NCI-H1436 (cell line): ENCODE measurements around the gene ZFAND3.

Source experiments
- DNase-seq: peaks from one replicate; lab custom pipeline; 2025; lab: John Stamatoyannopoulos, UW

ZFAND3 gene

DNA sequence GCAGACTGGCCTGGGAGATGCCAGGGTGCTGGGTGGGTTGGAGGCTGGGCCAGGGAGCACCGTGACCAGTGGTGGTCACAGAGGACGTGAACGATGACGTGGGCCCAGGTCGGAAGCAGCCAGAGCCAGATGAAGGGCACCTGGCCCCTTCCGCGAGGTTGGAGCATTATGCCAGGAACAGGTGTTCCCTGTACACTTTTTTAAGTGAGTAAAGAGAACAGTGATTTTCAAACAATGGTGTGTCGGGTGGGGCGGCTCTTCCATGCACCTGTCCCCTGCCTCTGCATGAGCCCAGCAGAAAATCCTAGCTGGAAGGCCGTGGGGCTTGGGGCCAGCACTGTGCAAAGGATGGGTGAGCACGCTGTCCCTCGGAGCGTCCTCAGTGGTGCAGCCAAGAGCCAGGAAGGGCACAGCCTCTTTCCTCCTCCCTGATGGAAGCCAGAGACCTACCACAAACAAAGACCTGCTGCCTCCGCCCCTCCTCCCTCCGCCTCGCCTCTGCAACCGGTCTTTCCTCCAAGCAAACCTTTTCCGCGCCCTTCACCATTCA is 350.5 kb downstream of the ZFAND3 start:
- DNase-seq = peak; percentile 80

DNA sequence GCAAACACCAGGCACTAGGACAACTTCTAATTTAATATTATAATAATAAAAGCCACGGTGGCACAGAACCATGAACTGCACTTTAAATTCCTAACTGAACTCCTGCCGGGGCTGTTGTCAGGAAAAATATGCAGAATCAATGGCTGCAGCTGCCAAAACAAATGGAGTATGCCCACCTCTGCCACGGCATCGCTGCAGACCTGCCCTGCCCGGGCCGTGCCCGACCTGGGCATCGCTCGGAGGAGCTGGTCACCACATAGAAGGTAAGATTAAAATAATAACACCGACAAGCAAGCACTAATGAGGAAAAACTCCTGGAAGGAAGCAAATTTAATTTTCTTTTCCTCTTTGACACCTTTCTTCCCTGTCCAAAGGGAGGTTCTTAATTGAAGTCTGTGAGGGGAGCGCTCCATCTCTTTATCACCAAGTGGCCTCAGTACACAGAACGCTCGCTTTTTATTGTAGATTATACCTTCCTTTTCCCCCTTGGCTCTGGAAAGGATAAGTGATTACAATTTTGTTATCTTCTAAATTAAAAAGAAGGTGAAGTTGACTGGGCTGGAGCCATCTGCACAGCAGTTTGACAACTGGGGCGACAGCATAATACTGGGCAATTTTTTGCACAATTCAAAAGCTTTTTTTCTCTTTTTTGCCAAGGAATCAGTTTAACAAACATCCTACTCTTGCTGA is 351.3 kb downstream of the ZFAND3 start:
- no peak for DNase-seq

DNA sequence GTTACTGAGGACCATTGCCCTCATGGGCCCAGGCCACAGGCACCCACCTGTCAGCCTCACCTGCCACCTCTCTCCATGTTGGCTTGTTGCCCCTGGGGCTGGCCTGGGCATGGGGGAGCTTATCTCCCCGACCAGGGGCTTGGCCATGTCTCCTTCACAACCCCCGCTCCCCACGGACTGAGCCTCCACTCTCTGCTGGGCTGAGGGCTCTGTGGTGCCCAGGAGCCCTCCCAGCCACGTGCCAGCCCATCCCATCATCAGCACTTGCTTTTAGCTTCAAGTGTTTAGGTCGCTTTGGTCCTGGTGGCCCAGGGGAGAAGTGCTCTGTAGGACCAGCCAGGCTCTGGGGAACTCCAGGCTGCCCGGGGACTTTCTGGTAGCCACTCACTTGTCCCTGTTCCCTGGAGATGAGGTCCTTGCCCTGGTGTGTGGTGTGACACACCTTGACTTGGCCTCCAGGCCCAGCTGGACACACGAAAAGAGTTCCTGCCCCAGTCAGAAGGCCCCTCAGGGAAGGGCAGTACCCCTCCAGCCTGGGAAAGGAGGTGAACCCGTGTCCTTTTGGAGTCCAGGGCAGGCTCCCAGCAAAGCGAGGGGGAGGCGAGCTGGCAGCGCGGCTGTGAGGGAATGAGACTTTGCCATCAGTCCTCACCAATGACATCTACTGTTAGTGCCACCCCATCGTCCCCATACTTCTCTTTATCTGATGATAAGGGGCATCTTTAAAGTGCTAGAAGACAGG is 352.6 kb downstream of the ZFAND3 start:
- no peak for DNase-seq

DNA sequence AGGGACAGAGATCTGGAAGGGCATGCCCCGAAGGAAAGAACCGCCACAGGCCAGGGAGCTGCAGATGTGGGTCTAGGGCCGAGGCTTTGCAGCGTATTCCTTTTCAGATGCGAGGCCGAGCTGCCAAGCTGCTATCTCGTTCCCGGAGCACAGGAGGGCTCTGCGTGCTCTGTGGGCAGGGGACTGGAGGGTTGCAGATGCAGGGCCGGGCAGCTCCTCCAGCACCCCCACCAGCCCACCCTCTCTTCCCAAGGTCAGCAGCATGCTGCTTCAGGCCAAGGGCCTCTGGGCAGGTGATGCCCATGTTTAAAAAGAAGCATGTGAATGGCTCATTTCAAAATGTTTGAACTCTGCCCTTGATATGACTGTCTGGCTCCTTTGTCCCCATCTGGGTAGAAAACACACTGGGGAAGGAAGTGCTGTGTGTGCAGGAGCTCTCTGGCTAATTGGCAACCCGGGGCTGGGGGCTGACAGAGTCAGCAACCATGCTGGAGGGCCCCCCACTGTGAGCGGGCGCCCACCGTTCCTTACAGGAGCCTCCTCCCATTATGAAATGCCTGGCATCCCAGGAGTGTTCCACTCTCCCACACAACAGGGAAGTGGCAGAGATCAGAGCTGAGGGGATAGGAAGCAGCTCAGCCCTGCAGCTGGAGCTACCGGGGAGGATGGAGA is 353.3 kb downstream of the ZFAND3 start:
- no peak for DNase-seq

DNA sequence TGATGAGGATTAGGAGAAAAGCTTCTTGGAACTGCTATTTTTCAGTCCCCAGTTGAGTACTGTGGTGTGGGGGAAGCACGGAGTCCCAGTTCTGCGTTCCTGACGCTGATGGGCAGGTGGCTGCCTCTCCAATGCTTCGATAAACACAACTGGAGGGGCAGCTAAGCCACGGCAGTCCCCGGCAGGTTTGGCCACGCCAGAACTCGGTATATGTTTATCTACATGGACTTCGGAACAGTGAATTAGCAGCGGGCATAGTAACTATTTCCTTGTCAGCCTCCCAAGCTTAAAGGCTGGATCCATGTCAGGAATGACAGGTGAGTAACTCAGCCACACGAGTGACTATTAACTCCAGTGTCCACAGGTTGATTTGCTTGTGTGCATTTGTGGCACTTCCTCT is 354.4 kb downstream of the ZFAND3 start:
- DNase-seq = no peak

DNA sequence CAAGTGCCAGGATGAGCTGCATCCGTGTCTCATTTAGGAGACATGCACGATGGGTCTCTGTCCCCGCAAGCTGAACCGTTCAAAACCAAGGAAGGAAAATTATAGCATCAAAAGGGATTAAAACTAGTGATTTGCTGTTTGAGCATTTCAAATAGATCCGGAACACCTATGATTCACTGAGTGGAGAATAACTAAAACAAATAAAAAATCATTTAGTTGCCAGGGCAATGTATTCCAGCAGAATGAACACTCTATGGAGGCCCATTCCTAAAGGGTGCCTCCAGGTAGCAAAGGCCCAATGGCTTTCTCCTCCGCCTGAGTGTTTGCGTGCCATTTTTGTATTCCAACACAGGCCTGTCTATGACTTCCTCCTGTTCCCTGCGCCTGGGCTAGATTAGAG is 354.8 kb downstream of the ZFAND3 start:
- DNase-seq = no peak

DNA sequence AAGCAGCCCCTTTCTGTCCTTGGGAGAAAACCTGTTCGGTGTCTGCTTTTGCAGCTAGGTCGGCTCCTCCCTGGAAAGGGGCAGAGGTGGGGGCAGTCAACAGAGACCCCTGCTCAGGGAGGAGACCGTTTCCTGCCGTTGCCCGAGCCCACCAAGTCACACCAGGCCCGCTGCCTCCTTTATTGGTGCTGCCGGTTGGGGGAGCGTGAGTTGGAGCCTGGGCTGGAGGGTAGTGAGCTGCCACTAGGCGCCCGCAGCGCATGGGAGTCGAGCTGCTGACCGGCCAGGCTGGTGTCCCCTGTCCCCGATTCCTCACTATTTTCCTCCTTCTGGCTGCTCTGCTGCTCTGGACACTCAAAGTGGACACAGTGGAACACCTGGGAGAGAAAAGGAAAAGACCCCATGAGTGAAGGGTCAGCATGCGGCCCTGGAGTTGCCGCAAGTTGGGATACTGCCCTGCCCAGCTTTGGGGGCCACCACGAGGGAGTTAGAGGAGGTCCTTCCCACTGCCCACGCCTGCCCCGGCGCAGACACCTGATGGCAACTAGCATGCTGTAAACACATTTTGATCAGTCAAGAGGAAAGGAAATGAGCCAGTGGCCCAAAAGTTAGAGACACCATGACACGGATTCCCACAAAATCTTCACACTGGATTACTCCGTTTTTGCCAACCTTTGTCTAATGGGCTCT is 355.4 kb downstream of the ZFAND3 start:
- no peak for DNase-seq

DNA sequence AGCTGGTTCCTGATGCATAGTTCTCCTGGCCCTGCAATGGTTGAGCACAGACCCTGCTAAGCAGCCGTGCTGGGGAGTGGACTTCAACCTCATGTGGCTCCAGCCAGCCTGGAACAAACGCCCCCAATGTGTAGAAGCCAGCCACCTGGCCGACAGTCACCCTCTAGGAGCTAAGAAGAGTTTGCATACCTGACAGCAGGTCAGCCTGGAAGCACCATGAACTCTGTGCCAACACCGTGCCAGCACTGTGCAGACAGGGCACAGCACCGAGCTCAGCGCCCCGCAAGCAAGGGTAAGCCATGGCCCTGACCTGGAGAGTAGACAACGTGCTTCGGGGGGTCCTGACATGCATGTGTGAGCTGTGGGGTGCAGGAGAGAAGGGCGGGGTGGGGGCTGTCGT is 356.3 kb downstream of the ZFAND3 start:
- DNase-seq = no peak

DNA sequence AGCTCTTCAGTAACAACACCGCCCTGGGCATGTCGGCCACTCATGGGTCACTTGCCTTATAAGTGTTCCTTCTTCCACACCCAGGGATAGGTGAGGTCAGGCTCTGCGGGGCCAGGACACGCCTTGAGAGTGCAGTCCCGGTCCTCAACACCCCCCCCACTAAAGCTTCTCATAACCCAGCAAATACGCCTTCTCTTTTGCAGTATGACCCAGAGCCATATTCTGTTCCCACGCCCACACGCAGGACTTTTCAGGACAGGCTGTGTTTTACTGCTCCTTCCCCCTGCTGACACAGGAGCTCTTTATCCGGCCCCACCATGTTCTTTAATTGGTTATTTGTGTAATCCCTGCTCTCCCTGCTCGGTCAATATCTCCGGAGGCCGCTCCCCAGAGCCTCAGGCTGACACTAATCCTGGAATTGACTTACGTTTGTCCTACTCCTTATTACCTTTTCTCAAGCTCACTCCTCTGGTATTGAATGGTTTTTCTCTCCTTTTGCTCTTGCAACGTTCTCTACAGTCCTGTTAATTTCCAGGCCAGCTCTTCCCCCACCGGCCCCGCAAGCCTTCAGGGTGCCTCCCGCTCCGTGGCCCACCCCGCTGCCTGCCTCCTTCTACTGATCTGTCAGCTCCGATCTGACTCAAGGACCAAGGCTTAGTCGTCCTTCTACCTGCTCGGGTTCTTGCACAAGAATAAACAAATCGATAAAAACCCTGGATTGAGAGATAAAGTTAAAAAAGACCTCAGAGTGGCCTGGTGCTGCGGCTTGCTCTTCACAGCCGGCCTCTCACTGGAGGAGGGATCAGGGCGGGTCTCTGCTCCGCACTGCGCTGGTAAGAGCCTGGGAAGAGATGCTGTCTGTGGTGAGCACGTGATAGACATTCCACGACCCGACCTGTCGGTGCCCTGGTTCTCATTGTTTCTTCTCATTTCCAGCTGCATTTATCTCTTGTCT is 357.5 kb downstream of the ZFAND3 start:
- DNase-seq = no peak

DNA sequence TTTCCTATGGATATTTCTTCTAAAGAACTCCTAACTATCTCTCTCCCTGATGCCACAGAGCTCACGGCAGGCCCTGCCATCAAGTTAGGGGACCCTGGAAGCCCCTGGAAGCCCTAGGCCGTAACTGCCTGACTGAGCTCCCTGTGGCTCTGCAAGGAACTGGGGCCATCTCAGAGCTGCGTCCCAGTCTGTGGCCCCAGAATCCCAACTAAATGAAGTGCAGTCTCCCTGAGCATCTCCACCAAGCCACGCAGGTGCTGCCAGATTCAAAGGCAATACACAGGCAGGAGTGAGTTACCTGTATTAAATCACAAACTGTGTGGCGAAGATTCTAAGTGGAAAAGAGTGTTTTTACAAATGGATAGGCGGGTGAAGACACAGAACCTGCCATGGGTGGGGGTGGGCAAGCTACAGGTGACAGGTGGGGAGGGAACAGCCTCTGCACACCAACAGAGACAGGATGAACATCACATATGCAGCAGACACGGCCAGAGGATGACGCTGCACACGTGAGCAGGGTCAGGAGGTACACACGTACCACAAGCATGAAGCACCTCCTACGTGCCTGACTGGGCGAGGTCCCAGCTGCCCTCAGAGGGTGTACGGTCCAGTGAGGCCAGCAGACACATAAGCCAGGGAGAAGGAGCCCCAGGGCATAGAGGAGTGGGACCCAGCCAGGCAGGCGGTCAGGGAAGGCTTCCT is 358.5 kb downstream of the ZFAND3 start:
- no peak for DNase-seq

DNA sequence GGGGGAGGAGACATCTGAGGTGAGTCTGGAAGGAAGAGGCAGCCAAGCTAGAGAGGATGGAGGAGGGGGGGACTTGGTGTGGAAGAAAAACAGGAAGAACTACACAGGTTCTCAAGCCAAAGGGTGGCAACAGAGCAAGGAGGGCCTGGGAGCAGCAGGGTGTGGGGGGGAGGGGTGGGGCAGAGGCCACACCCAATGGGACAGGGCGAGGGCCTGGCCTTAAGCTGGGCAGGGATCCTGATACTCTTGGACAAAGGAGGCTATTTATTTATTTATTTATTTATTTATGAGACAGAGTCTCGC is 359.0 kb downstream of the ZFAND3 start:
- no peak for DNase-seq

DNA sequence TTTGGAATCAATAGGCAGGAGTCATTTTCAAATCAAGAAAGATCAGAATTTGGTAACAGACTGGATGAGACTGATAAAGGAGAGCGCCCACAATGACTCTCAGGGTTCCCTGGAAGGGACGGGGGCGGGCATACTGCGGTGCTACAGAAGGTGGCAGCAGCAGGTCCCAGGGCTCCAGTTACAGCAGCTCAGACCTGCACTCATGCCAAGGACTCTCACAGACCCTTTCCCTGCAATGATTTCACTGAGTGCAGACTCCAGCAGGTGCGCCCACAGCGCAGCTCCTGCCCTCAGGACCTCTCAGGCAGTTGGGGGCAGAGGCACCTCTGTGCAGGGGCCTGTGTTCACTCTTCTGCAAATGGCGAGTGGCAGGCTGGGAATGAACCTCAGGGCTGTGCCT is 359.8 kb downstream of the ZFAND3 start:
- peak; percentile 67 for DNase-seq

DNA sequence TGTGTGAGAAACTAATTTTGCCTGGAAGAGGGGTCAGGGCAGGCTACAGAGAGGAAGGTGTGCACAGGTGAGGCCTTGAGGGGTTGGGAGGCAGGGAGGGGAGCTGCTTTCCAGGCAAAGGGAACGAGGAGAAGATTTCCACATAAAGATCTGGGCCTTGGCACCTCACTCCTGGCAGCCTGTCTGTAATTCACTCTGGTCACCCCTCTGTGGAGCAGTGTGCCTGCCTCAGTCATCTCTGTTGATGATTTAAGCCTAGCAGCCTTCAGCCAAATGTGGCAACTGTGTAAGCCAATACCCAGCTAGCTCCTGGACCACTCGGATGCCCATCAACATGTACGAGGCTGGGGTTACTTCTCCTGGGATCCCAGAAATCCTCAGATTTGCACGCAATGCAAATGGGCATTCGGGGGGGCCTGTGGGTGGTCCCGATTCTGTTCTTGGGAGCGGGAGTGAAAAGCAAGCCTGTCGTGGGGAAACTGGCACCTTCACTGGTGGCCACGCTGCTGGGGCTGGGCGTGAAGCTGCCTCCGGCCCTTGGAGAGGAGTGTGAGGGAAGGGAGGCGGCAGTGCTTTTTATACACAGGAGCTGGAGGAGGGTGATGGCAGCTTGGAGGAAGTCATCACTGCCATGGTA is 360.4 kb downstream of the ZFAND3 start:
- no peak for DNase-seq

DNA sequence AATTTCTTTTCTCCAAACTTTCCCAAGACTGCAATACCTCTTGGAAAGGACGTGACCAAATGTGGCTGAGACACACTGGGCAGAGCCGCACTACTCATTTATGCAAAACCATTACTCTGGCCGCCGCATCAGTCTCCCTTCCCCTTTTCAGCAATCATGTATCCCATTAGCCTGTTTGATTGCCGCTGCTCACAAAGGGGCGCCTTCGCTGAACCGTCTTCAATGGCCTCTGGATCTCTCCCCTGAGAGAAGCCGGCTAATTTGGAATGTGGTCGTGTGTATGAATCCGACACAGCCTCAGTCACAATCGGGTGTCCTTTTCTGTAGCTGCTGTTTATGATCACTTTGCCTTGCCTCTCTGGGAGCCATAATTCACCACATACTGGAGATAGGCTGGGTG is 361.1 kb downstream of the ZFAND3 start:
- DNase-seq = no peak

DNA sequence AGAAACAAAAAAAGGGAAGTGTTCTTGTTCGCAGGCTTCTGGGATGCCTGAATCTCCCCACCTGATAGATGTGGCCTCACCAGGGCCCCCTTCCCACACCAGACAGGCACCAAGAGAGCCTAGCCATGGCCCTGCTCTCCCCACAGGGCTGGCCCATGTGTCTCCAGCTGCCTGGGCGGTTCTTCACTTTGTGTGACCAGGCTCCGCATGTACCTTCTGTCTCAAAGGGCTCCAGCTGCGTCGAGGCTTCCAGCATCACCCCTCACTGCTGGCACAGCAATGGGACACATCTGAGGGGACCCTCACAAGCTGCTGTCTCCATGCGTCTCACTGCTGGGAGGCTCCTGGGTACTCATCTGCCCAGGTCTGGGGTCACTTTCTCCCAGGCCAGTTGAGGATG is 362.9 kb downstream of the ZFAND3 start:
- DNase-seq = no peak

DNA sequence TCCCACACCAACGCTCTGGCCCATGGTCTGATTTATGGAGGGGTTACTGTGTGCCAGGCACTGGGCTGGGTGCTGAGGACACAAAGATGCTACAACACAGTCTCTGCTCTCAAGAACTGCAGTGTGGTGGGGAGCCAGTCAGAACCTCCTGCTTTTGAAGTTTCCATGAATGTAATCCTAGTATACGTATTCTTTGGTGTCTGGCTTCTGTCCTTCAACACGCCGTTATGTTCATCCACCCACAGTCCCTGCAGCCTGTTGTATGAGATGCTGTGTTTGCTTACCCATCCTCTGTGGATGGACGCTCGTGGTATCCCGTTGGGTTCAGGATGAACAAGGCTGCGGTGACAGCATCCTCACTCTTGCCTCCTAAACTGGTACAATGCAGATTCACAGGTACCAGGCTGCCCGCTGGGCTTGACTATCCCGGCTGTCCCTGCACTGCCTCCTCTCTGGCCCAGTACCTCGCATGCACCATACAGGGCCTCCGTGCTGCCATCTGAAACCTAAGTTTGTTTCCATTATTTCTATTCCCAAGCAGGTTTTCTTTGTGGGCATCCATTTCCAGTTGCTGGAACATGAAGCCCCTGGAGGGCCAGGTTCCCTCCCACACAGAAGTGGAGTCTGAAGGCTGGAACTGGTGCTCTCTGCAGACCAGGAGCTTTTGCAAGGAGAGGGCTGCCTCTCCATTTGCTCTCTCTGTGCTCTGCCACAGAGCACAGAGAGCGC is 364.5 kb downstream of the ZFAND3 start:
- DNase-seq = no peak

DNA sequence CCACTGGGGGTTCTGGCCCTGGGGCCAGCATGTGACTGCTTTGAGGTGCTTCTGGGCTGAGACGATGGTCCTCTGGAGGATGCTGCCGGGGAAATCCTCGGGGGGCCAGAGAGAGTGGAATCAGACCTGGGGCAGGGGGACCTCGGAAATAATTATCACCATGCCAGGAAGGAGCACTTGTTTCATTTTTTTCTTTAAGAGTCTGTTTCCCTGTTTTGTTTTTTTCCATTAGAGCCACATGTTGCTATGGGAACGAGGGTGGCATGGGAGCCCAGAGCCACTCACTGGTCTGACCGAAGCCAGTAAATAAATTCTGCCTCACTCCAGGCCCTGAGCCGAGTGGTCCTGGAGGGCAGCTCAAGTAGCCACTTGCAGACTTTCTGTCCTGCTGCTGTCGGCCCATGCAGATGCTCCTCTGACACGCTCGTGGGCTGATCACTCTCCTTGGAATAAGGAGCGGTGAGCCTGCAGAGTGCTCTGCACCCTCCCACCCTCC is 365.1 kb downstream of the ZFAND3 start:
- DNase-seq = no peak

DNA sequence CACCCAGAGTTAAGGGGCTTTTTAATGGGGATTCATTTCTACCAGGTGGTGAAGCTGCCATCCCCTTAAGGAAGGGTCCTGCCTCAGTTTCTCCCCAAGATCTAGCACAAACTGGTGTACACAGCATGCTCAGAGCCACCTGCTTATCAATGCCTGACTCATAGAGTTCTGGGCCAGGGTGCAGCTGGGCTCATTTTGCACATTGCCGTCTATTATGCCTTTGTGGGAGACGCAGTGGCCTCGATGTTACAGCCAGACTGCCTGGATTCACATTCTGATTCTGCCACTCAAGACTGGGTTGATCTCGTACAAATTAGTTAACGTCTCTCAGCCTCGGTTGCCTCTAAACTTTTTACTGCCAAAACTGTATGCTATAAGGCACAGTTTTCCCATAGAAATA is 365.7 kb downstream of the ZFAND3 start:
- DNase-seq = no peak

DNA sequence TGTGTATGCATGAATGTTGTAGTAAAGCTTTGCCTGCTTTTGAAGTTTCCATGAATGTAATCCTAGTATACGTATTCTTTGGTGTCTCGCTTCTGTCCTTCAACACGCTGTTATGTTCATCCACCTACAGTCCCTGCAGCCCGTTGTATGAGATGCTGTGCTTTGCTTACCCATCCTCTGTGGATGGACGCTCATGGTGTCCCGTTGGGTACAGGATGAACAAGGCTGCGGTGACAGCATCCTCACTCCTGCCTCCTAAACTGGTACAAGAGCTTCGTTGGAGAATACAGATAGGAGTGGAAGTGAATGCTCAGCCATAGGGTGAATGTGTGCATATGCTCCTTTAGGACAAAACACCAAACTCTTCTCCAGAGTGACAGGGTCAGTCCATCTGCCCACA is 366.2 kb downstream of the ZFAND3 start:
- DNase-seq = no peak
